GM18867 (cell line): ENCODE results near the gene ANP32D.
"Not testable (repeated sequence)": the region's sequence is repeated elsewhere in the genome, so short reads cannot be mapped to it uniquely, and the experiment has no call there.

Experiments
- ATAC-seq: cut with Tn5 transposase; IDR thresholded peaks from one replicate; pipeline ENCODE4 v1.9.1; 2021; ENCODE audit warnings: mild to moderate bottlenecking, moderate library complexity; ENCODE audit not compliant: unreplicated experiment

Gene ANP32D

GRCh38 chr12:48489456-48489855, 17.1 kb downstream of the ANP32D start:
- not testable (repeated sequence) for ATAC-seq

- ATAC-seq, result not testable (repeated sequence)
These were observed 27.9 kb downstream of the ANP32D start for GRCh38 chr12:48500281-48500680.

- ATAC-seq, result not testable (repeated sequence)
These were observed 34.5 kb downstream of the ANP32D start for GRCh38 chr12:48506836-48507235.

GRCh38 chr12:48508987-48509386, 36.6 kb downstream of the ANP32D start:
- no peak for ATAC-seq

- no peak for ATAC-seq
These were observed 37.8 kb downstream of the ANP32D start for GRCh38 chr12:48510111-48510510.

GRCh38 chr12:48512855-48513254, 40.5 kb downstream of the ANP32D start:
- peak; percentile 76 for ATAC-seq

GRCh38 chr12:48514728-48515127, 42.4 kb downstream of the ANP32D start:
- no peak for ATAC-seq

- not testable (repeated sequence) for ATAC-seq
These were observed 48.0 kb downstream of the ANP32D start for GRCh38 chr12:48520381-48520780.
